ENCODE results near the gene PIGL.

GRCh38 chr17:16187642-16188041, 29.4 kb upstream of the PIGL start:
- TF ChIP-seq, protein P1, sequence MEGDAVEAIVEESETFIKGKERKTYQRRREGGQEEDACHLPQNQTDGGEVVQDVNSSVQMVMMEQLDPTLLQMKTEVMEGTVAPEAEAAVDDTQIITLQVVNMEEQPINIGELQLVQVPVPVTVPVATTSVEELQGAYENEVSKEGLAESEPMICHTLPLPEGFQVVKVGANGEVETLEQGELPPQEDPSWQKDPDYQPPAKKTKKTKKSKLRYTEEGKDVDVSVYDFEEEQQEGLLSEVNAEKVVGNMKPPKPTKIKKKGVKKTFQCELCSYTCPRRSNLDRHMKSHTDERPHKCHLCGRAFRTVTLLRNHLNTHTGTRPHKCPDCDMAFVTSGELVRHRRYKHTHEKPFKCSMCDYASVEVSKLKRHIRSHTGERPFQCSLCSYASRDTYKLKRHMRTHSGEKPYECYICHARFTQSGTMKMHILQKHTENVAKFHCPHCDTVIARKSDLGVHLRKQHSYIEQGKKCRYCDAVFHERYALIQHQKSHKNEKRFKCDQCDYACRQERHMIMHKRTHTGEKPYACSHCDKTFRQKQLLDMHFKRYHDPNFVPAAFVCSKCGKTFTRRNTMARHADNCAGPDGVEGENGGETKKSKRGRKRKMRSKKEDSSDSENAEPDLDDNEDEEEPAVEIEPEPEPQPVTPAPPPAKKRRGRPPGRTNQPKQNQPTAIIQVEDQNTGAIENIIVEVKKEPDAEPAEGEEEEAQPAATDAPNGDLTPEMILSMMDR (conservative IDR thresholded peaks at IDR 0.05; ENCODE audit: low read depth in 2 of 2) = no peak
- TF ChIP-seq, protein P2, sequence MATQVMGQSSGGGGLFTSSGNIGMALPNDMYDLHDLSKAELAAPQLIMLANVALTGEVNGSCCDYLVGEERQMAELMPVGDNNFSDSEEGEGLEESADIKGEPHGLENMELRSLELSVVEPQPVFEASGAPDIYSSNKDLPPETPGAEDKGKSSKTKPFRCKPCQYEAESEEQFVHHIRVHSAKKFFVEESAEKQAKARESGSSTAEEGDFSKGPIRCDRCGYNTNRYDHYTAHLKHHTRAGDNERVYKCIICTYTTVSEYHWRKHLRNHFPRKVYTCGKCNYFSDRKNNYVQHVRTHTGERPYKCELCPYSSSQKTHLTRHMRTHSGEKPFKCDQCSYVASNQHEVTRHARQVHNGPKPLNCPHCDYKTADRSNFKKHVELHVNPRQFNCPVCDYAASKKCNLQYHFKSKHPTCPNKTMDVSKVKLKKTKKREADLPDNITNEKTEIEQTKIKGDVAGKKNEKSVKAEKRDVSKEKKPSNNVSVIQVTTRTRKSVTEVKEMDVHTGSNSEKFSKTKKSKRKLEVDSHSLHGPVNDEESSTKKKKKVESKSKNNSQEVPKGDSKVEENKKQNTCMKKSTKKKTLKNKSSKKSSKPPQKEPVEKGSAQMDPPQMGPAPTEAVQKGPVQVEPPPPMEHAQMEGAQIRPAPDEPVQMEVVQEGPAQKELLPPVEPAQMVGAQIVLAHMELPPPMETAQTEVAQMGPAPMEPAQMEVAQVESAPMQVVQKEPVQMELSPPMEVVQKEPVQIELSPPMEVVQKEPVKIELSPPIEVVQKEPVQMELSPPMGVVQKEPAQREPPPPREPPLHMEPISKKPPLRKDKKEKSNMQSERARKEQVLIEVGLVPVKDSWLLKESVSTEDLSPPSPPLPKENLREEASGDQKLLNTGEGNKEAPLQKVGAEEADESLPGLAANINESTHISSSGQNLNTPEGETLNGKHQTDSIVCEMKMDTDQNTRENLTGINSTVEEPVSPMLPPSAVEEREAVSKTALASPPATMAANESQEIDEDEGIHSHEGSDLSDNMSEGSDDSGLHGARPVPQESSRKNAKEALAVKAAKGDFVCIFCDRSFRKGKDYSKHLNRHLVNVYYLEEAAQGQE (IDR thresholded peaks at IDR 0.05; ENCODE audit: unreplicated experiment) = no peak
- TF ChIP-seq CREB1 (CRISPR knock-in tag; IDR thresholded peaks at IDR 0.05; ENCODE audit: low read depth) (no peak), EZH2phosphoT487 (IDR thresholded peaks at IDR 0.05; ENCODE audit: unreplicated experiment) (no peak), POLR2AphosphoS5 (IDR thresholded peaks at IDR 0.05; ENCODE audit: low read depth) (no peak), NANOG (IDR thresholded peaks at IDR 0.05; ENCODE audit: borderline replicate concordance) (no peak), EZH2 (IDR thresholded peaks at IDR 0.05; ENCODE audit: low read depth, unreplicated experiment) (no peak), JUNB (IDR thresholded peaks at IDR 0.05; ENCODE audit: unreplicated experiment) (no peak)
- TF ChIP-seq, protein P3, sequence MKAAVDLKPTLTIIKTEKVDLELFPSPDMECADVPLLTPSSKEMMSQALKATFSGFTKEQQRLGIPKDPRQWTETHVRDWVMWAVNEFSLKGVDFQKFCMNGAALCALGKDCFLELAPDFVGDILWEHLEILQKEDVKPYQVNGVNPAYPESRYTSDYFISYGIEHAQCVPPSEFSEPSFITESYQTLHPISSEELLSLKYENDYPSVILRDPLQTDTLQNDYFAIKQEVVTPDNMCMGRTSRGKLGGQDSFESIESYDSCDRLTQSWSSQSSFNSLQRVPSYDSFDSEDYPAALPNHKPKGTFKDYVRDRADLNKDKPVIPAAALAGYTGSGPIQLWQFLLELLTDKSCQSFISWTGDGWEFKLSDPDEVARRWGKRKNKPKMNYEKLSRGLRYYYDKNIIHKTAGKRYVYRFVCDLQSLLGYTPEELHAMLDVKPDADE (IDR thresholded peaks at IDR 0.05) = no peak
